Mucosa of descending colon (tissue), 3 donors: ENCODE results near the gene RNF4. TPM values are rescaled to one million over a fixed set of nuclear protein-coding genes. Genes with fewer than 3 reads are reported as not detected.

Experiments
- ATAC-seq: fragments of 200-7000 bp; cut with Tn5 transposase; one replicate; pipeline ENCODE4 v1.9.1; 2020; ENCODE audit warnings: mild to moderate bottlenecking, moderate library complexity
- DNase-seq, 3 donors: peaks; one replicate each; pipeline ENCODE4 v3.0.0-alpha.2; 2020
- H3K36me3 ChIP-seq: fragments of 200-600 bp; one replicate; pipeline ENCODE4 v1.8.0; 2021; ENCODE audit warnings: low read depth, mild to moderate bottlenecking
- H3K4me1 ChIP-seq: fragments of 200-600 bp; one replicate; pipeline ENCODE4 v1.8.0; 2021; ENCODE audit warnings: low read depth, mild to moderate bottlenecking
- H3K4me3 ChIP-seq: fragments of 200-600 bp; one replicate; pipeline ENCODE4 v1.8.0; 2021; ENCODE audit warnings: mild to moderate bottlenecking
- H3K9me3 ChIP-seq: fragments of 200-600 bp; one replicate; pipeline ENCODE4 v1.8.0; 2021; ENCODE audit warnings: mild to moderate bottlenecking
- intact Hi-C, 2 donors: fragments of 100-400 bp; cut with DNase I in 1 of 2; cut with micrococcal nuclease in 1 of 2; formaldehyde crosslinking; loops; one replicate each; pipeline versions ENCODE4 v1.11.0 to v1.11.1; 2022; cut with DNase I, micrococcal nuclease
- total RNA-seq, 3 donors: library from RNA; stranded (reverse); fragmentation: NEBNext Ultra II Directional in 2 of 3; extraction: Animal tissue kit (Norgen Biotek cat#: 25700) in 2 of 3; gene quantifications; one replicate each; pipeline versions ENCODE4 v1.2.1 to v1.2.4, GENCODE V29; 2021 to 2023
- TF ChIP-seq, protein P1 (sequence below): fragments of 200-600 bp; IDR thresholded peaks from one replicate; pipeline ENCODE4 v1.8.0; 2022; ENCODE audit warnings: antibody characterized with exemption, mild to moderate bottlenecking
- donor health status: DM: no; HTN: no; CAD: no; lungs with moderate emphysema.
- donor health status: DM: no; HTN: no; CAD: no.
- donor health status: DM: no; HTN: yes; CAD: no.

Gene RNF4
- total RNA-seq, 3 donors from 2014 or later = 48.0 to 55.1 (median 51.9) TPM

- TF ChIP-seq, protein P1, sequence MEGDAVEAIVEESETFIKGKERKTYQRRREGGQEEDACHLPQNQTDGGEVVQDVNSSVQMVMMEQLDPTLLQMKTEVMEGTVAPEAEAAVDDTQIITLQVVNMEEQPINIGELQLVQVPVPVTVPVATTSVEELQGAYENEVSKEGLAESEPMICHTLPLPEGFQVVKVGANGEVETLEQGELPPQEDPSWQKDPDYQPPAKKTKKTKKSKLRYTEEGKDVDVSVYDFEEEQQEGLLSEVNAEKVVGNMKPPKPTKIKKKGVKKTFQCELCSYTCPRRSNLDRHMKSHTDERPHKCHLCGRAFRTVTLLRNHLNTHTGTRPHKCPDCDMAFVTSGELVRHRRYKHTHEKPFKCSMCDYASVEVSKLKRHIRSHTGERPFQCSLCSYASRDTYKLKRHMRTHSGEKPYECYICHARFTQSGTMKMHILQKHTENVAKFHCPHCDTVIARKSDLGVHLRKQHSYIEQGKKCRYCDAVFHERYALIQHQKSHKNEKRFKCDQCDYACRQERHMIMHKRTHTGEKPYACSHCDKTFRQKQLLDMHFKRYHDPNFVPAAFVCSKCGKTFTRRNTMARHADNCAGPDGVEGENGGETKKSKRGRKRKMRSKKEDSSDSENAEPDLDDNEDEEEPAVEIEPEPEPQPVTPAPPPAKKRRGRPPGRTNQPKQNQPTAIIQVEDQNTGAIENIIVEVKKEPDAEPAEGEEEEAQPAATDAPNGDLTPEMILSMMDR = no peak
- ATAC-seq (no peak), DNase-seq (no peak)
- Histone ChIP-seq H3K9me3 (no peaks in the 10 kb centered on the region), H3K4me1 (peaks cover 51% of the 10 kb centered on the region), H3K4me3 (no peak overlapping the region), H3K36me3 (no peaks in the 10 kb centered on the region)
- intact Hi-C loops = no loop called here
These were observed 18.7 kb downstream of the RNF4 start for GRCh38 chr4:2487632-2488031.

- Histone ChIP-seq H3K4me3 (no peak overlapping the region), H3K36me3 (no peaks in the 10 kb centered on the region), H3K4me1 (peaks cover 40% of the 10 kb centered on the region), H3K9me3 (no peaks in the 10 kb centered on the region)
- DNase-seq (no peak), ATAC-seq (no peak)
- intact Hi-C loops = no loop called here
- TF ChIP-seq, protein P1 = no peak
These were observed 20.3 kb downstream of the RNF4 start for GRCh38 chr4:2489081-2489805.

DNA sequence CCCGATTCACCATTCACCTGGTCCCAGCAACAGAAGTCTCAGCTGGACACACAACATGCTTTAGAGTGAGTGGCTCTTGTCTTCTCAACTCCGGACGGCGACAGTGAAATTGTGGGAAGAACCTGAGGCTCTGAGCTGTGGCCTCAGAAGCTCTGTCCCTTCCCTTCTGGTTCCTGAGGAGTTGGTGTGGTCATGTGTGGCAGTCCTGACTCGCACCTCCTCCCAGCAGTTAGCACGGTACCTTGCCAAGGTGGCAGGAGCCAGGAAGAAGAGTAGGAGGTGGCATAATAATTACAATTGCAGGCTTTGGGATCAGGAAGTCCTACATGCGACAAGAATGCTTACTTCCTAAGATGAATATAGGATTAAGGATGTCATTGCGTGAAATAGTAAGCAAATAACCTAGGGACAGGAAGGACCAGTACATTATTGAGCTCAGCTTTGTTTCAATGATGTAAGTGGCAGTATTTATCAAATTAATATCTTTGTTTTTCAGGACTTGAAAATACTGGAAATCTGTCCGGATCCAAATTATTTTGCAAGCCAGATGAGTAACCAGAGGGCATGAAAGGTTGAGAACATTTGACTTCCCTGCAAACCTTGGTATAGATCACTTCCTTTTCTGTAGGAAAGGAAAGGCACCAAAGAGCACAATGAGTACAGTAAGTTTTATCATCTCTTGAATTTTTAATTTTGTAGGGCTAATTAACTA is 21.1 kb downstream of the RNF4 start:
- ATAC-seq (no peak), DNase-seq (no peak)
- TF ChIP-seq, protein P1 = no peak
- Histone ChIP-seq H3K9me3 (no peaks in the 10 kb centered on the region), H3K4me1 (peaks cover 32% of the 10 kb centered on the region), H3K4me3 (no peak overlapping the region), H3K36me3 (no peaks in the 10 kb centered on the region)
- intact Hi-C loops = no loop called here

- intact Hi-C loops = no loop called here
- H3K9me3 ChIP-seq = no peaks in the 10 kb centered on the region
- H3K36me3 ChIP-seq = no peaks in the 10 kb centered on the region
- no peak for ATAC-seq
- no peak for DNase-seq
- no peak overlapping the region for H3K4me3 ChIP-seq
- TF ChIP-seq, protein P1 = no peak
- H3K4me1 ChIP-seq = peaks cover 3% of the 10 kb centered on the region
These were observed 24.1 kb downstream of the RNF4 start for GRCh38 chr4:2492970-2493369.

- no peak for DNase-seq
- H3K9me3 ChIP-seq = no peaks in the 10 kb centered on the region
- intact Hi-C loops = no loop called here
- TF ChIP-seq, protein P1 = no peak
- no peaks in the 10 kb centered on the region for H3K4me1 ChIP-seq
- H3K36me3 ChIP-seq = no peaks in the 10 kb centered on the region
- no peak for ATAC-seq
- no peak overlapping the region for H3K4me3 ChIP-seq
These were observed 26.1 kb downstream of the RNF4 start for GRCh38 chr4:2494992-2495391.
